GM19452 (cell line): Measurements from ENCODE around the gene CC2D1A.

Experiments
- ATAC-seq: cut with Tn5 transposase; IDR thresholded peaks from one replicate; pipeline ENCODE4 v1.9.1; 2021; ENCODE audit not compliant: unreplicated experiment

CC2D1A gene

DNA sequence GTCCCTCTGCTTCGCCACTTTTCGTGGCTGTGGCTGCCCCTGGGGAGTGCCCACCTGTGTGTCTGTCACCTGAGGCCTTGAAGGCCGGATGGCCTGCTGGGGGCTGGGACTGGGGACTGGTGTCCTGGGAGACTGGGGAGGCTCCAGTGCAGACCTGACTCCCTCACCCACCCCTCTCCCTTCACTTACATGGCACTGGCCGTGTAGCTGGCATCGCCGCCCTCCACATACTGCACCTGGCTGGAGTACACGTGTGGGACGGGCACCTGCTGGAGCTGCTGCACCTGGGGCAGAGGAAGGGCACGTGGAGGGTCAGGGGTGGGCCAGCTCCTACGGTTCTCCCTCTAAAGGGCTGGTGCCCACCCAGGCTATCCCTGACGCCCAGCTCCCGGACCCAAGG lies 71.8 kb downstream of the CC2D1A start:
- no peak for ATAC-seq

DNA sequence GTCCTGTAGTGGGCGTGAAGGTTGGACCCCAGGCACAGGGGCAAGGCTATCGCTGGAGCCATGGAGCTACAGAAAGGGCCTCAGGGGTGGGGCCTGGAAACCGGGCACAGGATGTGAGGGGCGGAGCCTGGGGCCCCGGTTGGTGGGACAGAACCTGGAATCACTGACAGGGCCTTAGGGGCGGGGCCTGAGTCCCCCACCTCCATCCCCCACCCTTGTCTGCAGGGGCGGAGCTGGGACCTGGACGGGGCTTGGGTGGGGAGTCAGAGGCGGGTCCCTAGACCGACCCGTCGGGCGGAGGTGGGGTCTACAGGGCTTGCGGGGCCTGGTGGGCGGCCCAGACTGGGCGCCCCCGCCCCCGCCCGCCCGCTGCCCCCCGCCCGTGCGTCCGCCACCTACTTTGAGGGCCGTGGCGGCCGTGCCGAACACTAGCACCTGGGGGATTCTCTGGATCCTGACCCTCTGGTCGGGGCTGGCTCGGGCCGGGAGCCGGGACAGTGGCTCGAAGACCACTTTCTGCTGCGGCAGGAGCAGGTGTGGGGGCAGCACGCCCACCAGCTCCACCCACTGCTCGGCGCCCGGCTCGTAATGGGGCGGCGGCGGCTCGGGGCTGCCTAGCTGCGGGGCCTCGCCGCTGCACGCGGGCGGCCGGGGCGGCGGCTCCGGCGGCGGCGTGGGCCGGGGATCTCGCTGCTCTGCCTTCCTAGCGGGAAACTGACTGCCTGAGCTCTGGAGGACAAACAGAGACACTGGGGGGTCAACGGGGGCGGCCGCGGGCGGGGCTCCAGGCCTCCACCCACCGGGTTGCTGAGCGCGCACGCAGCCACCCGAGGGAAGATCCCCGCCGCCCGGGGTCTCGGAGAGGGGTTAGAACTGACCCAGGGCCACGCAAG lies 72.6 kb downstream of the CC2D1A start:
- ATAC-seq: no peak

DNA sequence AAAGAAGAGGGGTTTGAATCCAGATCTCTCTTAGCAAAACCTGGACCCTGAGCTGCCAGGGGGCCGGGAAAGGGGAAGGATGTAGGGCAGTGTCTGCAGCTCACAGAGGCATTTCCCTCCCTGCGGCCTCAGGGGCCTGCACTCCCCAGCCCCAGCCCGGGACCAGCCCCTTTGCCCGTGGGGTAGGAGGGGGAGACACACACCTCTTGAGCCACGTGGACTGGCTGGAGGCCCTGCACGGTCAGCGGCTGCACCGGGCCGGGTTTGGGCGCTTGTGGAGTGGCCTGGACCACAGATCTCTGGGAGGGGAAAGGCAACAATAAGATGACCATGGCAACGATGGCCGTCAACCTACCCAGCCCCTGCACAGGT lies 73.2 kb downstream of the CC2D1A start:
- no peak for ATAC-seq

DNA sequence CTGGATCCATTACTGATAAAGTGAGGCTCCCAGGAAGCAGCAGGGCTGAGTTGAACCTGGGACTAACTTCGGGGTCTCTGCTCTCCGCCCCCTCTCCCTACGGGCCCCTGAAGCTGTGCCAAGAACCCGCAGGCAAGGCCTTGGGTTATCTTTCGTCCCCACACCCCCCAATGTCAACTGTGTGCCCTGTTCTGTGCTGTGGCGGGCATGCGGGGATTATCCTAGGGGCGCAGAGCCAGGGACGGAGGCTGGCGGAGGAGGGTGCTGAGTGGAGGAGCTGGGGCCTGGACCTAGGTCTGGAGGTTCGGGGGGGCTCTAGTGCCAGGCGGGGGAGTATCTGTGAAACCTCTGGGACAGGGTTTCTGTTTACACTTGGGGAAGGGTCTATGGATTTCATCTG lies 73.7 kb downstream of the CC2D1A start:
- no peak for ATAC-seq

DNA sequence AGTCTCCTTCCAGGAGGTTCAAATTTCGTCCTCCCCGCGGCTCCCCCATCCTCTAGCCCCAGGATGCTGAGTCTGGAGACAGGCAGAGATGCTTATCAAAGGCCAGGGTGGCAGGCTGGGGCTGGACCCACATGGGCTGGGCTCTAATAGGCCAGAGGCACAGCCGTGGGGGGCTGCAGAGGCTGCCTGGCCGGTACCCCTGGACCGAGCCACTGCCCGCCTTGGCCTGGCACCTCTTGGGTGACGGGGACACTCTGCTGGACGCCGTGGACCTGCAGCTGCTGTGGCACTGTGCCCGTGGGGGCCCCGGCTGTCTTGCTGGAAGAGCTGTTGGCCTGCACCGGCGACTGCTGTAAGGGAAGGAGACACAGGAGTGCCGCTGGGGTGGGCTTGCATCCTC lies 74.3 kb downstream of the CC2D1A start:
- no peak for ATAC-seq
